MCF 10A (cell line): Measurements from ENCODE around the gene SMURF2. TPM values are rescaled to one million over a fixed set of nuclear protein-coding genes. Genes with fewer than 3 reads are reported as not detected.

ENCODE experiments used
- BruUV-seq: library from RNA; stranded (reverse); fragments of 400-500 nt; replicated peaks from 2 replicates; lab custom pipeline; 2021; lab: Mats Ljungman, UMichigan
- CTCF ChIA-PET: fragments of 300-600 bp; sonication (Branson Sonifier 250); formaldehyde crosslinking; extraction: SDS; loops from one replicate; lab custom pipeline; 2021; ENCODE audit warnings: antibody characterized with exemption, inconsistent platforms; lab: Yijun Ruan, JAX
- POLR2A ChIA-PET: fragments of 300-600, 350-650 bp; sonication (Branson Sonifier 250); formaldehyde crosslinking; extraction: SDS; loops from one replicate; lab custom pipeline; 2020; ENCODE audit warnings: antibody characterized with exemption, inconsistent platforms; lab: Yijun Ruan, JAX
- DNase-seq: peaks from one replicate; pipeline ENCODE4 v3.0.0-alpha.2; 2018; ENCODE audit not compliant: unreplicated experiment
- H3K27ac Mint-ChIP-seq: one replicate; pipeline ENCODE4 v1.8.0; 2022; ENCODE audit warnings: mild to moderate bottlenecking, low read depth, mixed read lengths; ENCODE audit not compliant: unreplicated experiment
- H3K27me3 Mint-ChIP-seq: one replicate; pipeline ENCODE4 v1.8.0; 2022; ENCODE audit warnings: mixed read lengths; ENCODE audit not compliant: insufficient read depth, unreplicated experiment
- H3K36me3 Mint-ChIP-seq: one replicate; pipeline ENCODE4 v1.8.0; 2022; ENCODE audit warnings: mild to moderate bottlenecking, moderate library complexity, mixed read lengths; ENCODE audit not compliant: insufficient read depth, unreplicated experiment
- H3K4me1 Mint-ChIP-seq: one replicate; pipeline ENCODE4 v1.8.0; 2022; ENCODE audit warnings: mixed read lengths; ENCODE audit not compliant: insufficient read depth, unreplicated experiment
- H3K4me3 Mint-ChIP-seq: one replicate; pipeline ENCODE4 v1.8.0; 2022; ENCODE audit warnings: mild to moderate bottlenecking, moderate library complexity, mixed read lengths; ENCODE audit not compliant: unreplicated experiment
- H3K9me3 Mint-ChIP-seq: one replicate; pipeline ENCODE4 v1.8.0; 2022; ENCODE audit warnings: mixed read lengths; ENCODE audit not compliant: unreplicated experiment
- intact Hi-C: fragments of 100-400 bp; cut with micrococcal nuclease; formaldehyde crosslinking; loops from 2 replicates; pipeline ENCODE4 v1.14.1; 2022
- total RNA-seq: library from RNA; stranded (reverse); gene quantifications from 2 replicates; pipeline ENCODE4 v1.2.3, GENCODE V29; 2022
- TF ChIP-seq, protein P1 (sequence below): fragments of 200-600 bp; IDR thresholded peaks from one replicate; pipeline ENCODE4 v1.8.0; 2022; ENCODE audit warnings: antibody characterized with exemption, mild to moderate bottlenecking; ENCODE audit not compliant: unreplicated experiment

Gene SMURF2
- total RNA-seq, 1 experiment from 2014 or later = 55.8 TPM

DNA sequence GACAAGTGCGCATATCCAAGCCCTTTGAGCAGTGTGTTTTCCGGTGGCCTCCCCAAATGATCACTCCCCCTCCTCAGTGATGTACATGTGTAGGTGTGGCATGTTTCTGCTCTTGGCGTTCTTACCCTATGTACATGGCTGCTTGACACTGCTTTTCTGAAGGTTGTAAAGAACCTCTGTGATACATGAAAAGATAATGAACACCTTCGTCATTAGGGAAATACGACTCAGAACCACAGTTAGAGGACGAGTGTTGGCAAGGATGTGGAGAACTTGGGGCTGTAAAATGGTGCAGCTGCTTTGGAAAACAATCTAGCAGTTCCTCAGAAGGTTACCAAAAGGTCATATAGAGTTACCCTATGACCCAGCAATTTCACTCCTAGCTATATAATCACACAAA lies 126.8 kb downstream of the SMURF2 start:
- Mint-ChIP-seq H3K36me3 (peaks cover 100% of the 10 kb centered on the region), H3K27ac (no peak overlapping the region), H3K4me1 (peaks cover 8% of the 10 kb centered on the region), H3K27me3 (no peaks in the 10 kb centered on the region), H3K9me3 (no peaks in the 10 kb centered on the region), H3K4me3 (no peak overlapping the region)
- DNase-seq = no peak
- BruUV-seq = no TSS peak
- TF ChIP-seq, protein P1, sequence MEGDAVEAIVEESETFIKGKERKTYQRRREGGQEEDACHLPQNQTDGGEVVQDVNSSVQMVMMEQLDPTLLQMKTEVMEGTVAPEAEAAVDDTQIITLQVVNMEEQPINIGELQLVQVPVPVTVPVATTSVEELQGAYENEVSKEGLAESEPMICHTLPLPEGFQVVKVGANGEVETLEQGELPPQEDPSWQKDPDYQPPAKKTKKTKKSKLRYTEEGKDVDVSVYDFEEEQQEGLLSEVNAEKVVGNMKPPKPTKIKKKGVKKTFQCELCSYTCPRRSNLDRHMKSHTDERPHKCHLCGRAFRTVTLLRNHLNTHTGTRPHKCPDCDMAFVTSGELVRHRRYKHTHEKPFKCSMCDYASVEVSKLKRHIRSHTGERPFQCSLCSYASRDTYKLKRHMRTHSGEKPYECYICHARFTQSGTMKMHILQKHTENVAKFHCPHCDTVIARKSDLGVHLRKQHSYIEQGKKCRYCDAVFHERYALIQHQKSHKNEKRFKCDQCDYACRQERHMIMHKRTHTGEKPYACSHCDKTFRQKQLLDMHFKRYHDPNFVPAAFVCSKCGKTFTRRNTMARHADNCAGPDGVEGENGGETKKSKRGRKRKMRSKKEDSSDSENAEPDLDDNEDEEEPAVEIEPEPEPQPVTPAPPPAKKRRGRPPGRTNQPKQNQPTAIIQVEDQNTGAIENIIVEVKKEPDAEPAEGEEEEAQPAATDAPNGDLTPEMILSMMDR = no peak
- CTCF ChIA-PET = interaction anchor here (0.5 to 0.9 kb wide), 3 partner anchors 19 to 114 kb away, joined by 3 to 5 read pairs (median 4); no protein-coding TSS in a partner anchor
- POLR2A ChIA-PET = interaction anchor here (1.8 kb wide), 1 partner anchor 9 kb away, joined by 5 read pairs; no protein-coding TSS in a partner anchor
- intact Hi-C loops = no loop called here

DNA sequence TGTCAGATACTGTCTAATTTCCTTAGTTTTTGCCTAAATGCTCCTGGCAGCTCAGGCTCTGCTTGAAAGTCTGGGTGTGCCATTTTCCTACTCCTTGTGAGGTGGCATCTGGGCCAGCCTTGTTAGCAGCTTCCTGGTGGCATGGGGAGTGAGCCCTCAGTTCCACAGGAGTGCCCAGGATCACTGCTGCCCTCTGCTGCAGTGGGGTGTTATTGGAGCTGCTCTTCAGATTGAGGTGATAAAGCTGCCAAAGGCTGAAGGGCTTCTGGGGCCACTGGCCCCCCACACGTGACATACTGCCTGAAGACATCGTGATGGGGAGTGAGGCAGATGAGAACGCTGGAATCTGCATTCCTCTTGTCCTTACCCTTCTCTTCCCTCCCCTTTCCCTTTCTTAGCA lies 127.9 kb downstream of the SMURF2 start:
- no TSS peak for BruUV-seq
- CTCF ChIA-PET = interaction anchor here (0.8 to 0.9 kb wide), 2 partner anchors 10 to 115 kb away, joined by 4 read pairs; no protein-coding TSS in a partner anchor
- no peak overlapping the region for H3K4me3 Mint-ChIP-seq
- peaks cover 100% of the 10 kb centered on the region for H3K36me3 Mint-ChIP-seq
- no peaks in the 10 kb centered on the region for H3K27me3 Mint-ChIP-seq
- no peaks in the 10 kb centered on the region for H3K9me3 Mint-ChIP-seq
- no peak overlapping the region for H3K27ac Mint-ChIP-seq
- TF ChIP-seq, protein P1 = no peak
- intact Hi-C loops = no loop called here
- peaks cover 8% of the 10 kb centered on the region for H3K4me1 Mint-ChIP-seq
- POLR2A ChIA-PET = interaction anchor here (0.6 to 1.8 kb wide), 2 partner anchors 10 to 31 kb away, joined by 3 to 5 read pairs; no protein-coding TSS in a partner anchor
- peak; percentile 7 for DNase-seq

DNA sequence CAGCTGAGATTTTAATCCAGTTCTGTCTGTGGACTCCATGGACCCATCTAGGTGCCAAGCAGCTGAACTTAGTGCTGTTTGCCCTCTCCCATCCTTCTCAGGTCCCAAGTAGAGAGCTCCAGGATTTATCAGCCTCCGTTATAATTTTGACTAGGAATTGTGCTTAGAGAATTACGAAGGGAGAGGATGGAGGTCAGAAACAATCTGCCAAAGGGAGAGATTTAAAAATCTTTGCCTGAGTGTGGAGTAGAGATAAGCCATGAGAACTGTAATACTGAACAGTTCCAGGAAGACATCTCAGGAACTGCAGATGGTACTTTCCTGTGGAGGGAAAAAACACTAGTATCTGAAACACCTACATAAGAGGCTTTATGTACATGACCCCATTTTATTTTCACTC lies 128.3 kb downstream of the SMURF2 start:
- BruUV-seq = no TSS peak
- Mint-ChIP-seq H3K4me3 (no peak overlapping the region), H3K36me3 (peaks cover 100% of the 10 kb centered on the region), H3K4me1 (peaks cover 5% of the 10 kb centered on the region), H3K27ac (peak overlapping the region; percentile 31), H3K9me3 (no peaks in the 10 kb centered on the region), H3K27me3 (no peaks in the 10 kb centered on the region)
- CTCF ChIA-PET = interaction anchor here (0.6 to 0.9 kb wide), 3 partner anchors 11 to 115 kb away, joined by 3 to 4 read pairs (median 4); no protein-coding TSS in a partner anchor
- intact Hi-C loops = no loop called here
- POLR2A ChIA-PET = interaction anchor here (1.8 to 6.0 kb wide), 2 partner anchors 10 to 27 kb away, joined by 9 to 32 read pairs; partner anchors contain the start of genes CEP95 and DDX5
- no peak for DNase-seq
- TF ChIP-seq, protein P1 = no peak

DNA sequence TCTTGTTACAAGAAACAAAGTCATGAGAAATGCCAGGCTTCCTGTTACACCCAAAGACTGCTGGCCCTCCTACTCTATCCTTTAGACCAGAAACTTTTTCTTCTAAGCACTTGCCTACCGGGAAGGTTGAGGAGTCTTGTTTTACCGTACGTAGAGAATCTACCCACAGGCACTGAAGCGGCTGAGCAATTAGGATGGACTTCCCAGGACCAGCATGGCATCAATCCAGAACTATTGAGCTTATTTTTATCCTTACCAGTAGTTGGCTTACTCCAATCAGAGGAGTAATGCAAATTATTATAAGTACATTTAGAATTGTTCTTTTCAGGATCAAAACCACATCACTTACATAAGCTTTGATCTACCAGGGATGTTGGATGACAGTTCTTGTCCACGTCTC lies 129.7 kb downstream of the SMURF2 start:
- Mint-ChIP-seq H3K4me1 (peaks cover 4% of the 10 kb centered on the region), H3K27me3 (no peaks in the 10 kb centered on the region), H3K36me3 (peaks cover 100% of the 10 kb centered on the region), H3K27ac (no peak overlapping the region), H3K4me3 (no peak overlapping the region), H3K9me3 (no peaks in the 10 kb centered on the region)
- TF ChIP-seq, protein P1 = no peak
- ChIA-PET POLR2A (interaction anchor here (0.9 to 6.0 kb wide), 4 partner anchors 11 to 35 kb away, joined by 3 to 32 read pairs (median 6); partner anchors contain the start of genes CEP95, DDX5 and POLG2), CTCF (interaction anchor here (0.6 to 0.7 kb wide), 3 partner anchors 9 to 113 kb away, joined by 3 read pairs; no protein-coding TSS in a partner anchor)
- no peak for DNase-seq
- intact Hi-C loops = no loop called here
- BruUV-seq = no TSS peak
